Stomach (tissue), 4 donors: Measurements from ENCODE around the gene CFAP299.

Experiments
- CTCF ChIP-seq, 7 experiments: fragments of 450-650 bp in 4 of 7; fragments of 200-600 bp in 3 of 7; sonication (generic) in 3 of 7; IDR thresholded peaks; one replicate each; pipeline ENCODE4 v1.5.1; 2016 to 2019; ENCODE audit warnings: antibody characterized with exemption in 7 of 7, control low read depth in 2 of 7, mild to moderate bottlenecking in 1 of 7
- POLR2A ChIP-seq, 4 donors: fragments of 450-650 bp; IDR thresholded peaks; one replicate each; pipeline ENCODE4 v1.6.1; 2016; ENCODE audit warnings: antibody characterized with exemption in 4 of 4, control low read depth in 2 of 4, mild to moderate bottlenecking in 1 of 4, moderate library complexity in 1 of 4

- TF ChIP-seq CTCF (IDR thresholded peaks at IDR 0.05) = no peak
- no peak for TF ChIP-seq POLR2A (IDR thresholded peaks at IDR 0.05)
These were observed 112.0 kb downstream of the CFAP299 start for GRCh38 chr4:80447493-80447892.
